ENCODE measurements around the gene ANKFY1.

- TF ChIP-seq CTCF (IDR thresholded peaks at IDR 0.05) (no peak), POLR2AphosphoS5 (IDR thresholded peaks at IDR 0.05) (no peak), POLR2A (IDR thresholded peaks at IDR 0.05) (no peak), EP300 (IDR thresholded peaks at IDR 0.05) (no peak)
Observed at GRCh38 chr17:4165301-4166010, 98.3 kb downstream of the ANKFY1 start.
